T-helper 2 cell treated with Interferon-gamma antibody and Interleukin-4, amounts not matched to agents 5 μg/mL and 100 μg/mL, for 36 hours (primary cell): Measurements from ENCODE around the gene ZNF438.
"Not testable (repeated sequence)": the region's sequence is repeated elsewhere in the genome, so short reads cannot be mapped to it uniquely, and the experiment has no call there.

Experiments
- DNase-seq: peaks from one replicate; pipeline ENCODE4 v3.0.0; 2021; ENCODE audit warnings: low spot score
- H3K27ac Mint-ChIP-seq: one replicate; pipeline ENCODE4 v1.8.0; 2021; ENCODE audit warnings: mild to moderate bottlenecking, mixed read lengths
- H3K27me3 Mint-ChIP-seq: one replicate; pipeline ENCODE4 v1.8.0; 2021; ENCODE audit warnings: low read depth, mixed read lengths
- H3K36me3 Mint-ChIP-seq: one replicate; pipeline ENCODE4 v1.8.0; 2021; ENCODE audit warnings: low read depth, mixed read lengths
- H3K4me1 Mint-ChIP-seq: one replicate; pipeline ENCODE4 v1.8.0; 2021; ENCODE audit warnings: low read depth, mixed read lengths
- H3K4me3 Mint-ChIP-seq: one replicate; pipeline ENCODE4 v1.8.0; 2022; ENCODE audit warnings: mild to moderate bottlenecking, moderate library complexity, mixed read lengths
- H3K9me3 Mint-ChIP-seq: one replicate; pipeline ENCODE4 v1.8.0; 2021; ENCODE audit warnings: mixed read lengths

Gene ZNF438

GRCh38 chr10:30903397-30904138 lies 128.1 kb downstream of the ZNF438 start:
- H3K9me3 Mint-ChIP-seq: peaks cover 23% of the 10 kb centered on the region
- H3K4me1 Mint-ChIP-seq: peaks cover 3% of the 10 kb centered on the region
- H3K36me3 Mint-ChIP-seq: peaks cover 54% of the 10 kb centered on the region
- DNase-seq: no peak
- no peaks in the 10 kb centered on the region for H3K27me3 Mint-ChIP-seq
- no peak overlapping the region for H3K4me3 Mint-ChIP-seq
- H3K27ac Mint-ChIP-seq: no peak overlapping the region

- no peak overlapping the region for H3K4me3 Mint-ChIP-seq
- peaks cover 3% of the 10 kb centered on the region for H3K4me1 Mint-ChIP-seq
- no peak for DNase-seq
- peaks cover 29% of the 10 kb centered on the region for H3K9me3 Mint-ChIP-seq
- H3K27me3 Mint-ChIP-seq: no peaks in the 10 kb centered on the region
- no peak overlapping the region for H3K27ac Mint-ChIP-seq
- H3K36me3 Mint-ChIP-seq: peaks cover 49% of the 10 kb centered on the region
These were observed 128.9 kb downstream of the ZNF438 start for GRCh38 chr10:30902621-30903396.

- Mint-ChIP-seq H3K36me3 (peaks cover 44% of the 10 kb centered on the region), H3K9me3 (peaks cover 35% of the 10 kb centered on the region)
- not testable (repeated sequence) for H3K27me3 Mint-ChIP-seq
These were observed 130.2 kb downstream of the ZNF438 start for GRCh38 chr10:30901487-30901886.

GRCh38 chr10:30898964-30899363 lies 132.7 kb downstream of the ZNF438 start:
- Mint-ChIP-seq H3K4me1 (peaks cover 9% of the 10 kb centered on the region), H3K27ac (no peak overlapping the region), H3K36me3 (peaks cover 28% of the 10 kb centered on the region), H3K9me3 (peaks cover 37% of the 10 kb centered on the region), H3K27me3 (no peaks in the 10 kb centered on the region), H3K4me3 (no peak overlapping the region)
- DNase-seq: no peak

More at GRCh38 chr10:30901487-30901886, 130.2 kb downstream of the ZNF438 start:
- DNase-seq, H3K4me3 Mint-ChIP-seq, H3K27ac Mint-ChIP-seq, H3K4me1 Mint-ChIP-seq: not testable (repeated sequence)

GRCh38 chr10:30897547-30897946 lies 134.1 kb downstream of the ZNF438 start:
- Mint-ChIP-seq H3K27me3 (no peaks in the 10 kb centered on the region), H3K4me3 (no peak overlapping the region), H3K36me3 (peaks cover 28% of the 10 kb centered on the region), H3K9me3 (peaks cover 37% of the 10 kb centered on the region), H3K4me1 (peaks cover 9% of the 10 kb centered on the region), H3K27ac (peak overlapping the region; percentile 23)
- DNase-seq: peak; percentile 24

GRCh38 chr10:30897048-30897447 lies 134.6 kb downstream of the ZNF438 start:
- H3K4me1 Mint-ChIP-seq: peaks cover 9% of the 10 kb centered on the region
- H3K27me3 Mint-ChIP-seq: no peaks in the 10 kb centered on the region
- H3K36me3 Mint-ChIP-seq: peaks cover 24% of the 10 kb centered on the region
- H3K4me3 Mint-ChIP-seq: no peak overlapping the region
- H3K9me3 Mint-ChIP-seq: peaks cover 33% of the 10 kb centered on the region
- H3K27ac Mint-ChIP-seq: peak overlapping the region; percentile 23
- DNase-seq: no peak

GRCh38 chr10:30894221-30894620 lies 137.4 kb downstream of the ZNF438 start:
- no peak overlapping the region for H3K27ac Mint-ChIP-seq
- H3K4me3 Mint-ChIP-seq: no peak overlapping the region
- peaks cover 24% of the 10 kb centered on the region for H3K9me3 Mint-ChIP-seq
- no peaks in the 10 kb centered on the region for H3K27me3 Mint-ChIP-seq
- H3K4me1 Mint-ChIP-seq: peaks cover 9% of the 10 kb centered on the region
- peaks cover 12% of the 10 kb centered on the region for H3K36me3 Mint-ChIP-seq
- no peak for DNase-seq

GRCh38 chr10:30893208-30893607 lies 138.5 kb downstream of the ZNF438 start:
- DNase-seq: no peak
- Mint-ChIP-seq H3K9me3 (peaks cover 16% of the 10 kb centered on the region), H3K27me3 (no peaks in the 10 kb centered on the region), H3K36me3 (peaks cover 5% of the 10 kb centered on the region), H3K4me1 (peaks cover 9% of the 10 kb centered on the region), H3K27ac (no peak overlapping the region), H3K4me3 (no peak overlapping the region)

GRCh38 chr10:30887839-30888238 lies 143.8 kb downstream of the ZNF438 start:
- Mint-ChIP-seq H3K4me1 (no peaks in the 10 kb centered on the region), H3K9me3 (no peaks in the 10 kb centered on the region), H3K27ac (no peak overlapping the region), H3K36me3 (no peaks in the 10 kb centered on the region), H3K4me3 (no peak overlapping the region), H3K27me3 (no peaks in the 10 kb centered on the region)
- DNase-seq: no peak

- Mint-ChIP-seq H3K27ac (no peak overlapping the region), H3K27me3 (no peaks in the 10 kb centered on the region), H3K36me3 (no peaks in the 10 kb centered on the region), H3K9me3 (no peaks in the 10 kb centered on the region), H3K4me1 (no peaks in the 10 kb centered on the region), H3K4me3 (no peak overlapping the region)
- no peak for DNase-seq
These were observed 146.2 kb downstream of the ZNF438 start for GRCh38 chr10:30885423-30885822.

GRCh38 chr10:30883751-30884150 lies 147.9 kb downstream of the ZNF438 start:
- Mint-ChIP-seq H3K4me3 (no peak overlapping the region), H3K4me1 (no peaks in the 10 kb centered on the region), H3K36me3 (no peaks in the 10 kb centered on the region), H3K9me3 (no peaks in the 10 kb centered on the region), H3K27me3 (no peaks in the 10 kb centered on the region), H3K27ac (no peak overlapping the region)
- DNase-seq: no peak

GRCh38 chr10:30883116-30883515 lies 148.5 kb downstream of the ZNF438 start:
- no peak for DNase-seq
- H3K36me3 Mint-ChIP-seq: no peaks in the 10 kb centered on the region
- no peaks in the 10 kb centered on the region for H3K9me3 Mint-ChIP-seq
- H3K27ac Mint-ChIP-seq: no peak overlapping the region
- no peaks in the 10 kb centered on the region for H3K27me3 Mint-ChIP-seq
- no peak overlapping the region for H3K4me3 Mint-ChIP-seq
- no peaks in the 10 kb centered on the region for H3K4me1 Mint-ChIP-seq

- no peaks in the 10 kb centered on the region for H3K9me3 Mint-ChIP-seq
- no peak for DNase-seq
- H3K36me3 Mint-ChIP-seq: no peaks in the 10 kb centered on the region
- H3K4me1 Mint-ChIP-seq: no peaks in the 10 kb centered on the region
- H3K27me3 Mint-ChIP-seq: no peaks in the 10 kb centered on the region
- H3K4me3 Mint-ChIP-seq: no peak overlapping the region
- no peak overlapping the region for H3K27ac Mint-ChIP-seq
These were observed 149.4 kb downstream of the ZNF438 start for GRCh38 chr10:30882281-30882680.

- Mint-ChIP-seq H3K36me3 (no peaks in the 10 kb centered on the region), H3K9me3 (no peaks in the 10 kb centered on the region), H3K4me1 (no peaks in the 10 kb centered on the region), H3K4me3 (no peak overlapping the region), H3K27ac (no peak overlapping the region), H3K27me3 (no peaks in the 10 kb centered on the region)
- no peak for DNase-seq
These were observed 152.7 kb downstream of the ZNF438 start for GRCh38 chr10:30878920-30879319.
